Urothelium cell line (cell line): ENCODE data around the gene HSDL1.

Experiments
- DNase-seq: peaks from one replicate; pipeline ENCODE4 v3.0.0; 2011; ENCODE audit warnings: low spot score, mixed read lengths
- FAIRE-seq: peaks from 2 replicates; lab custom pipeline; 2011; peaks lifted over from hg19 to GRCh38; lab: Jason Lieb, UNC

Gene HSDL1

GRCh38 chr16:84176192-84177053 lies 31.4 kb upstream of the HSDL1 start:
- no peak for DNase-seq
- FAIRE-seq: no peak

DNA sequence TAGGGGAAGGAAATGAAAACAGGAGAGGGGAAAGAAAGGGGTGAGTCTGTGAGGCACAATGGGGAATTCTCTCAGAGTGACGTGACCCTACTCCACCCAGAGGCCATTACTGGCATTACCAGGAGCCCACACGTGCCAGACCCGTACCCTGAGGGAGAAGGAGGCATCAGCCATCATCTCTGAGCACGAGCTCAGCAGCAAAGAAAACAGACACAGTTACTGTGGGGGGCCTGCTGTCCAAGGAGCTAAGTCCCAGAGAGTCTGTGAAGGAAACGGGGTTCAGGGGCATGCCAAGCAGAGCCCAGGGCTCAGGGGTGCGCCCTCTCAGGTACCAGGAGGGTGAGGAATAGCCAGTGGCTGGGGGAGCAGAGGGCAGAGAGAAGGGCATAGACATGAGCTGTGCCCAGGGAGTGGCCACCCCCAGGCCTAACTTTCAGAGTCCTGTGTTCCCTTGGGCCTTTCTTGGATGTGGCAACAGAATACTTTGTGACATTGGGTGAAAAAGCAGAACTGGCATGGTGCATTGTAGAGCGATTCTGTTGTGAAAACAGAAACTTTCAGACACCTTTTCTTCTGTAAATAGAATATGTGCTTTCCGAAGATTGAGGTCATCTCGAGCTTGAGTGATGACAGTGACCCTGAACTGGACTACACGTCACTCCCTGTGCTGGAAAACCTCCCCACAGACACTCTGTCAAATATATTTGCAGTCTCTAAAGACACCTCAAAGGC lies 30.5 kb upstream of the HSDL1 start:
- FAIRE-seq (peak; percentile 50), DNase-seq (peak; percentile 80)

GRCh38 chr16:84174396-84174795 lies 29.4 kb upstream of the HSDL1 start:
- no peak for FAIRE-seq

DNA sequence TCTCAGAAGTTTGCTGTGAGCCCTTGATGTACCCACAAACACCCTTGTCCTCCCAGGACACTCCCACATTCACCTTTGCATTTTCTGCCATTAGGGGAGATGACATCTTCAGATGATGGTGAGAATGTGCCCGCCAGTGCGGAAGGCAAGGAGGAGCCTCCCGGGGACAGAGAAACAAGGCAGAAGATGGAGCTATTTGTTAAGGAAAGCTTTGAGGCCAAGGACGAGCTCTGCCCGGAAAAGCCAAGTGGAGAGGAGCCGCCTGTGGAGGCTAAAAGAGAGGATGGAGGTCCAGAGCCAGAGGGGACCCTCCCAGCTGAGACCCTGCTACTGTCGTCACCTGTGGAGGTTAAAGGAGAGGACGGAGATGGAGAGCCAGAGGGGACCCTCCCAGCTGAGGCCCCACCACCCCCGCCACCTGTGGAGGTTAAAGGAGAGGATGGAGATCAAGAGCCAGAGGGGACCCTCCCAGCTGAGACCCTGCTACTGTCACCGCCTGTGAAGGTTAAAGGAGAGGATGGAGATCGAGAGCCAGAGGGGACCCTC lies 24.9 kb upstream of the HSDL1 start:
- DNase-seq: no peak
- no peak for FAIRE-seq

More at GRCh38 chr16:84174396-84174795, 29.4 kb upstream of the HSDL1 start:
- no peak for DNase-seq

- no peak for FAIRE-seq
- no peak for DNase-seq
Observed at GRCh38 chr16:84166796-84167695, 22.1 kb upstream of the HSDL1 start.

- FAIRE-seq (no peak), DNase-seq (no peak)
Observed at GRCh38 chr16:84165746-84166145, 20.8 kb upstream of the HSDL1 start.

- FAIRE-seq (no peak), DNase-seq (no peak)
Observed at GRCh38 chr16:84161801-84162200, 16.8 kb upstream of the HSDL1 start.

GRCh38 chr16:84161037-84161436 lies 16.1 kb upstream of the HSDL1 start:
- no peak for DNase-seq
- no peak for FAIRE-seq

DNA sequence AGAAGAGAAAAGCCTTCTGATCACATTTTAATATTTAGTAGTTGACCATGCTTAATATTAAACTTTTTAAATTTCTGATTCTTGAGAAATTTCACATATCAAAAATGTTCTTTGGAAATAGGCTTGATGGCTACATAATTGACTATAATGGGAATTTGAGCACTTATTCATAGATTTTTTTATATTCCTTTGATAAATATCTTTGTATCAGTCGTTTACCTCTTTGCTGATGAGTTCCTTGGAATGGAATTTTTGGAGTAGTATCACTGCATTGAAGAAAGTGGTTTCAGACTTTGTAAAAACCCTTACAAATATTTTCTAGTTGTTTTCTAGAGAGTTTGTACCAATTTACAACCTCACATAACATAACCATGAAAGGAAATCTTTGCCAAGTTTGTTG lies 14.8 kb upstream of the HSDL1 start:
- DNase-seq (no peak), FAIRE-seq (no peak)

- DNase-seq (no peak), FAIRE-seq (no peak)
Observed at GRCh38 chr16:84159007-84159406, 14.0 kb upstream of the HSDL1 start.

DNA sequence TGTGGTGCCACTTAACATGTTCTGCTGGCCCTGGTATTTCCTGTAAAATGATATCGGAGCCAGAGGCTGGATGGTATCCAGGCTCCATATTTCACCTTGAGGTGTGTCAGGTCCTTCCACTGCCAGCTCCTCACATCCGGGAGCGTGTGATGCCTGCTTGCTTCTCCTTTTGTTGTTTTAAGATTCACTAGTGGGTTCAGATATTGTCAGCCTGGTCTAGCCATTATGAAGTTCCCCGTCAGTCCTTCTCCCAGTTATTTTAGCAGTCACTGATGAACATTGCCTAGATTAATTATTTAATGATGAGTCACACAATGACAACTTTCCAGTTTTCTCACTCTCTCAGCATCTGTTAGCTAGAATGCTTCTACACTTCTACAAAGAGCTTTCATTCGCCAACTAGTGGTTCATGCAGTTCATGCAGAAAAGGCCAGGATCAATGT lies 11.4 kb upstream of the HSDL1 start:
- DNase-seq (no peak), FAIRE-seq (no peak)

DNA sequence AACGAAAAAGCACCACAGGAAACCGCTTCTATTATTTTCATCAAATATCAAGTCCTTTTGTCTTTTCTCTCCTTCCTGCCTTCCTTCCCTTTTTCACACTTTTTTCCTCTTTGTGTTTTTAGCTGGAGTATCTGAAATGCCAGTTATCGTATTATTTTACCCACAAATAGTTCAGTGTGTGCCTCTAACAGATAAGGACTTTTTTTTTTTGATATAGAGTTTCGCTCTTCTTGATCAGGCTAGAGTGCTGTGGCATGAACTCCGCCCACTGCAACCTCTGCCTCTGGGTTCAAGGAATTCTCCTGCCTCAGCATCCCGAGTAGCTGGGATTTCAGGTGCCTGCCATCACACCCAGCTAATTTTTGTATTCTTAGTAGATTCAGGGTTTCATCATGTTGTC lies 10.8 kb upstream of the HSDL1 start:
- FAIRE-seq (no peak), DNase-seq (no peak)

- no peak for DNase-seq
Observed at GRCh38 chr16:84155226-84155625, 10.2 kb upstream of the HSDL1 start.

GRCh38 chr16:84153660-84154214 lies 8.8 kb upstream of the HSDL1 start:
- FAIRE-seq: no peak
- DNase-seq: no peak

More at GRCh38 chr16:84155226-84155625, 10.2 kb upstream of the HSDL1 start:
- no peak for FAIRE-seq

DNA sequence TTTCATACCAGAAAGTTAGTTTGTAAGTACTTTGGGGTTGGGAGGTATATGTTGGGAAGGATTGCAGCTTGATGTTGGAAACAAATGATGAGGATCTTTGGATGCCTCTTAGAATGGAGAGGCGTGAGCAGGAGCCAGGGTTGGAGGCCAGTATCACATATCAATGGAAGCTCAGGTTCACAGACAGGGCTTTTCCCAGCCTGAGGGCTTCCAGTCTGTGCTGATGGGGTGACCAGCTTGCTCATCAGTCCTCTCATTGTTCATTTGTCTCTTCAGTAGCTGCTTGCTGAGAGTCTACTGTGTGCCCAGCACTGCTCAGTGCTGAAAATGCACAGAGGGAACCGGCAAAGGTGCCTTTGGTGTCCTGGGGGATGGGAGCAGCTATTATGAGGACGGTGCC lies 5.9 kb upstream of the HSDL1 start:
- DNase-seq (no peak), FAIRE-seq (no peak)

GRCh38 chr16:84144209-84144858 lies 643 bp downstream of the HSDL1 start:
- peak; percentile 40 for DNase-seq

GRCh38 chr16:84143784-84144199 lies 1.2 kb downstream of the HSDL1 start:
- FAIRE-seq (no peak), DNase-seq (no peak)

More at GRCh38 chr16:84144209-84144858, 643 bp downstream of the HSDL1 start:
- no peak for FAIRE-seq

DNA sequence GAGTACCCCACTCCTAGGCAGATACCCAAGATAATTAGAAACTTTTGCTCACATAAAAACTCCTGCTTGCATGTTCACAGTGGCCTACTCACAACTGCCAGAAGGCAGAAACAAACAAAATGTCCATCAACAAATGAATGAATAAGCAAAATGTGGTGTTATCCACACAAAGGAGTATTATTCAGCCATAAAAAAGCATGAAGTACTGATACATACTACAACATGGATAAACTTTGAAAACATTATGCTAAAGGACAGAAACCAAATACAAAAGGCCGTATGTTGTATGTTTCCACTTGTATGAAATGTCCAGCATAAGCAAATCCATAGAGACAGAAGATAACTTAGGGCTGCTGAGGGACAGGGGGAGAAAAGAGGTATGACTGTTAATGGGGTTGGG lies 1.9 kb downstream of the HSDL1 start:
- DNase-seq (no peak), FAIRE-seq (no peak)

DNA sequence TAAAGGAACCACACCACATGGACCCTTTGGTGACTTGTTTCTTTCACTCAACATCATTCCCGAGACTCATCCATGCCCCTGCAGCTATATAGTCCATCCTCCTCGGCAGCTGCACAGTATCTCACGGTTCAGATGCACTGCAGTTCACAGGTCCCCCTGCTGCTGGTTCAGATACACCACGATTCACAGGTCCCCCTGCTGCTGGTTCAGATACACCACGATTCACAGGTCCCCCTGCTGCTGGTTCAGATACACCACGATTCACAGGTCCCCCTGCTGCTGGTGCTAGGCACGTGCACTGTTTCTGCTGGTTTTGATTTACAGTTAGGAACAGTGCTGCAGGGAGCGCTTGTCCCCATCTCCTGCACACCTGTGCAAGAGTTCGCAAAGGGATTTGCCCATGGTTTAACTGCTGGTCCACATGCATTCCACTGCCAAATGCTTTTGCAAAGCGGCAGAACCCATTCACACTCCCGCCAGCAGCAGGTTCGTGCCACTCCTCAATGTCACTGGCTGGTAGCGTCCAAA lies 3.8 kb downstream of the HSDL1 start:
- FAIRE-seq: no peak
- DNase-seq: no peak
